OCI-LY3 (cell line): ENCODE results near the gene ABCD4.

ENCODE experiments used
- EZH2phosphoT487 ChIP-seq: fragments of 200-600 bp; shearing (Covaris generic); IDR thresholded peaks from 2 replicates; pipeline ENCODE4 v1.6.1; 2018; ENCODE audit warnings: antibody characterized with exemption, mixed run types, low read depth
- TF ChIP-seq, protein P1 (sequence below): fragments of 200-600, 300-600 bp; sonication (generic); IDR thresholded peaks from 2 replicates; pipeline ENCODE4 v1.5.1; 2014; ENCODE audit warnings: antibody characterized with exemption, low read length, low read depth

DNA sequence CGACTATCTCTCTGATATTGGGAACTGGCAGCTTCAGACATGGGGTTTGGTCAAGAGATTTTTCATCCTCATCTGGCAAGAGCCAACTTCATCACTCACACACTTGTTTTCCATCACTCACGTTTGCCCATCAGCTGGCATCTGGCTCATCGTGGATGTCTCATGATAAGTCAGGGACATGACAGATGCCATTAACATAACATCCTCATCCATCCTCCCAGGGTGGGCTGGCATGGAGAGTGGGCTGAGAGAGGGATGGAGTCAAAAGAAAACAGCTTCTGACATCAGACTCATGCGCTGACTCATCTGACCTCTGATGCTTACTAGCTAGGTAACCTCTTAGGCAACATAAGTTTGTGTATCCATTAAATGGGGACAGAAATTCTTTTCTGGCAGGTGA lies 65.3 kb downstream of the ABCD4 start:
- TF ChIP-seq, protein P1, sequence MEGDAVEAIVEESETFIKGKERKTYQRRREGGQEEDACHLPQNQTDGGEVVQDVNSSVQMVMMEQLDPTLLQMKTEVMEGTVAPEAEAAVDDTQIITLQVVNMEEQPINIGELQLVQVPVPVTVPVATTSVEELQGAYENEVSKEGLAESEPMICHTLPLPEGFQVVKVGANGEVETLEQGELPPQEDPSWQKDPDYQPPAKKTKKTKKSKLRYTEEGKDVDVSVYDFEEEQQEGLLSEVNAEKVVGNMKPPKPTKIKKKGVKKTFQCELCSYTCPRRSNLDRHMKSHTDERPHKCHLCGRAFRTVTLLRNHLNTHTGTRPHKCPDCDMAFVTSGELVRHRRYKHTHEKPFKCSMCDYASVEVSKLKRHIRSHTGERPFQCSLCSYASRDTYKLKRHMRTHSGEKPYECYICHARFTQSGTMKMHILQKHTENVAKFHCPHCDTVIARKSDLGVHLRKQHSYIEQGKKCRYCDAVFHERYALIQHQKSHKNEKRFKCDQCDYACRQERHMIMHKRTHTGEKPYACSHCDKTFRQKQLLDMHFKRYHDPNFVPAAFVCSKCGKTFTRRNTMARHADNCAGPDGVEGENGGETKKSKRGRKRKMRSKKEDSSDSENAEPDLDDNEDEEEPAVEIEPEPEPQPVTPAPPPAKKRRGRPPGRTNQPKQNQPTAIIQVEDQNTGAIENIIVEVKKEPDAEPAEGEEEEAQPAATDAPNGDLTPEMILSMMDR, result no peak
- TF ChIP-seq EZH2phosphoT487, result no peak
